ENCODE results near the gene CYSTM1.

CYSTM1 gene

GRCh38 chr5:140133514-140134167 lies 41.3 kb upstream of the CYSTM1 start:
- no peaks in the 10 kb centered on the region for H3K9me3 ChIP-seq (ENCODE audit: insufficient read depth, low read length, severe bottlenecking)
- ATAC-seq (ENCODE audit: insufficient read depth, low read depth) (no peak), DNase-seq (no peak)
- no peaks in the 10 kb centered on the region for H3K36me3 ChIP-seq (ENCODE audit: insufficient read depth, low read length)
- peaks cover 14% of the 10 kb centered on the region for H3K4me1 ChIP-seq (ENCODE audit: insufficient read depth, low read length)
- H2AFZ ChIP-seq (ENCODE audit: low read depth, low read length), result no peak overlapping the region
- no peak overlapping the region for H3K4me2 ChIP-seq (ENCODE audit: insufficient read depth, low read length)
- TF ChIP-seq CTCF (IDR thresholded peaks at IDR 0.05; ENCODE audit: borderline replicate concordance, extremely low read depth, low read length, poor library complexity, severe bottlenecking), result no peak
- TF ChIP-seq EZH2 (IDR thresholded peaks at IDR 0.05; ENCODE audit: borderline replicate concordance, low read depth, low read length, severe bottlenecking), result no peak
- H4K20me1 ChIP-seq (ENCODE audit: insufficient read depth, low read length), result peaks cover 11% of the 10 kb centered on the region
- H3K79me2 ChIP-seq (ENCODE audit: insufficient read depth, low read length), result no peaks in the 10 kb centered on the region
- no peak overlapping the region for H3K4me3 ChIP-seq (ENCODE audit: low read depth in 1 of 2, low read length in 2 of 2)
- H3K9ac ChIP-seq (ENCODE audit: low read depth, low read length), result no peak overlapping the region
- no peak overlapping the region for H3K27ac ChIP-seq (ENCODE audit: low read length)
- no peaks in the 10 kb centered on the region for H3K27me3 ChIP-seq (ENCODE audit: insufficient read depth, low read length, poor library complexity)

GRCh38 chr5:140134277-140134935 lies 40.6 kb upstream of the CYSTM1 start:
- H3K4me2 ChIP-seq (ENCODE audit: insufficient read depth, low read length), result no peak overlapping the region
- DNase-seq, result no peak
- peaks cover 15% of the 10 kb centered on the region for H4K20me1 ChIP-seq (ENCODE audit: insufficient read depth, low read length)
- no peaks in the 10 kb centered on the region for H3K27me3 ChIP-seq (ENCODE audit: insufficient read depth, low read length, poor library complexity)
- ATAC-seq (ENCODE audit: insufficient read depth, low read depth), result no peak
- H3K4me3 ChIP-seq (ENCODE audit: low read depth in 1 of 2, low read length in 2 of 2), result no peak overlapping the region
- H3K9me3 ChIP-seq (ENCODE audit: insufficient read depth, low read length, severe bottlenecking), result no peaks in the 10 kb centered on the region
- no peaks in the 10 kb centered on the region for H3K79me2 ChIP-seq (ENCODE audit: insufficient read depth, low read length)
- H3K36me3 ChIP-seq (ENCODE audit: insufficient read depth, low read length), result no peaks in the 10 kb centered on the region
- peaks cover 14% of the 10 kb centered on the region for H3K4me1 ChIP-seq (ENCODE audit: insufficient read depth, low read length)
- H3K9ac ChIP-seq (ENCODE audit: low read depth, low read length), result no peak overlapping the region
- TF ChIP-seq EZH2 (IDR thresholded peaks at IDR 0.05; ENCODE audit: borderline replicate concordance, low read depth, low read length, severe bottlenecking) (no peak), CTCF (IDR thresholded peaks at IDR 0.05; ENCODE audit: borderline replicate concordance, extremely low read depth, low read length, poor library complexity, severe bottlenecking) (no peak)
- no peak overlapping the region for H2AFZ ChIP-seq (ENCODE audit: low read depth, low read length)
- no peak overlapping the region for H3K27ac ChIP-seq (ENCODE audit: low read length)

GRCh38 chr5:140135127-140135526 lies 39.9 kb upstream of the CYSTM1 start:
- H3K27me3 ChIP-seq (ENCODE audit: insufficient read depth, low read length, poor library complexity), result no peaks in the 10 kb centered on the region
- no peak for TF ChIP-seq EZH2 (IDR thresholded peaks at IDR 0.05; ENCODE audit: borderline replicate concordance, low read depth, low read length, severe bottlenecking)
- no peak for TF ChIP-seq CTCF (IDR thresholded peaks at IDR 0.05; ENCODE audit: borderline replicate concordance, extremely low read depth, low read length, poor library complexity, severe bottlenecking)
- no peak for DNase-seq
- peaks cover 14% of the 10 kb centered on the region for H3K4me1 ChIP-seq (ENCODE audit: insufficient read depth, low read length)
- ATAC-seq (ENCODE audit: insufficient read depth, low read depth), result no peak
- no peak overlapping the region for H3K4me3 ChIP-seq (ENCODE audit: low read depth in 1 of 2, low read length in 2 of 2)
- H3K27ac ChIP-seq (ENCODE audit: low read length), result no peak overlapping the region
- H3K9ac ChIP-seq (ENCODE audit: low read depth, low read length), result no peak overlapping the region
- no peaks in the 10 kb centered on the region for H3K36me3 ChIP-seq (ENCODE audit: insufficient read depth, low read length)
- no peaks in the 10 kb centered on the region for H3K9me3 ChIP-seq (ENCODE audit: insufficient read depth, low read length, severe bottlenecking)
- H3K4me2 ChIP-seq (ENCODE audit: insufficient read depth, low read length), result no peak overlapping the region
- no peaks in the 10 kb centered on the region for H3K79me2 ChIP-seq (ENCODE audit: insufficient read depth, low read length)
- H4K20me1 ChIP-seq (ENCODE audit: insufficient read depth, low read length), result peaks cover 15% of the 10 kb centered on the region
- no peak overlapping the region for H2AFZ ChIP-seq (ENCODE audit: low read depth, low read length)
